ENCODE results near the gene SLC1A2. TPM values are rescaled to one million over a fixed set of nuclear protein-coding genes. Genes with fewer than 3 reads are reported as not detected.

Gene SLC1A2
- total RNA-seq: not detected in 2 replicates

GRCh38 chr11:35419184-35419829 is at the start of gene SLC1A2:
Gene SLC1A2, minus strand, starts transcription at chr11:35419558. Its CDS starts 592 bp downstream, at chr11:35418966.

Other genes with a start within 250 kb of the SLC1A2 start
- gene PAMR1, start 106.1 kb upstream of the SLC1A2 start, total RNA-seq: 1.6 and 12.7 TPM in 2 replicates
- 103 and 145 TPM in 2 replicates for gene FJX1, start 198.9 kb upstream of the SLC1A2 start, total RNA-seq
- gene TRIM44, start 243.2 kb upstream of the SLC1A2 start, total RNA-seq: 15.5 and 21.7 TPM in 2 replicates

Data from hair follicular keratinocyte (primary cell).